Activated CD4-positive, CD25-positive, alpha-beta regulatory T cell treated with anti-CD3 and anti-CD28 coated beads, Interleukin-2, amount 50 U/mL, for 72 hours (primary cell): ENCODE data around the gene FAM89B.
"Not testable (repeated sequence)": the region's sequence is repeated elsewhere in the genome, so short reads cannot be mapped to it uniquely, and the experiment has no call there.

ENCODE experiments used
- DNase-seq: peaks from one replicate; pipeline ENCODE4 v3.0.0; 2021

The FAM89B gene

DNA sequence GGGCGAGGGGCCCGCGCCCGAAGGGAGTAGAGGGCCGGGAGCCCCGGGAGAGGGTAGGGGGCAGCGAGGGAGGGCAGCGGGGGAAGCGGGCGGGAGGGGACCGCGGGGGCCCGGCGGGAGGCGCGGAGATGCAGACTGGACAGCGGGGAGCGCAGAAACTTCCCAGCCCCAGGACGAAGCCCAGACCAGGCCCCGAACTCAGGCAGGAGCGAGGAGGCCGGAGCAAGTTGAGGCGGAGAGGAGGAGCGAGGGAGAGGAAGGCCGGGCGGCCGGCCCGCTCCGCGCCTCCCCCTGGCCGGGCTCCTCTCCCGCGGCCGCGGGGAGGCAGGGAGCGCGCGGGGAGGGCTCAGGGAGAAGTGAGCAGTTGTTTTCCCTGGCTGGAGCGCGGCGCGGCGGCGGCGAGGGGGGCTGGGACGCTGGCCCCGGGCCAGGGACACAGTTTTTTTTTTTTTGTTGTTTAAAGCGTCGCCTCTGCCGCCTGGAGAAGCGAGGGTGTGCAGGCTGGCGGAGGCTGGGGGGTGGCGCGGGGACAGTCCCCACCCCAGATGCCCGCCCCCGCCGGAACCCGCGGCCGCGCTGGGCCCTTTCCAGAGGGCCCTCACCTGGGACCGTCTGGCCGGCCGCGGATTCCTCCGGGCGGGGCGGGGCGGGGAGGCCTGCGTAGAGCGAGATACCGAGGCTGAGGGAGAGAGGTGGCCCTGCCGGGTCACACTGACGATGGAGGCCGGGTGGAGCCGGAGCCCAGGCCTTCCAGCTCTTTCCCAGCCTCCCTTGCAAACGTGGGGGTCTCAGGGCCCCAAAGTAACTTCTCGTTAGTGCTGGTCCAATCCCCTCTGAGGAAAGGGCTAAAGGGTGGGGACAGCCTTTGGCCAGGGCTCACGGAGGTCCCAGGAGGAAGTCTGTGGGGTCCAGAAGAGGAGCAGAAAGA, 14.1 kb upstream of the FAM89B start, which contains the start of gene LTBP3:
Gene LTBP3, minus strand, starts transcription at position 358 of the 928 bp plus-strand sequence. CDS start 400 bp downstream, outside the sequence.
- DNase-seq, result peak; percentile 49

DNA sequence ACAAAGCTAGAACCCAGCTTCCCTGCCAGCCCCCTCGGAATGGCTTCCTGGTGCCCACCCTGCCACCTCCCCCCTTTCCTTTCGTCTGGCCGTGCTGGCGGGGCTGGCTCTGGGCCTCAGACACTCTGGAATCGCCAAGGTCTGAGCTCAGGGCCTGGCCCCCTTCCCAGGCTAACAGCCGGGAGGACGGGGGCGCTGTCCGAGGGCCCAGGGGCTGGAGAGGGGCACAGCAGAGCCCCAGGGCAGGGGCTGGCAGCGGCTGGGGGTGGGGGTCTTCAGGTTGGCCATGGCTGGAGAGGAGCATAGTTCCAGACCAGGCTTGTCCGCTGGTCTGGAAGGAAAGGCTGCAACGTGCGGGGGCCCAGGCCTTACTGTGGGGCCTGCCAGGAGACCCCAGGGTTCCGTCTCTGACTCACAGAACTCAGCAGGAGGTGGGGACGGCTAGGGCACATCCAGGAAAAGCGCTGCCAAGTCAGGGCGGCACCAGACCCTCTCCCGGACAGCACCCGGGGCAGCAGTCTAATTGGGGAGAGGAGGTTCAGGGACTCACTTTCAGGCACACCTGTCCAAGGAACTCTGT, 13.3 kb upstream of the FAM89B start:
- no peak for DNase-seq

DNA sequence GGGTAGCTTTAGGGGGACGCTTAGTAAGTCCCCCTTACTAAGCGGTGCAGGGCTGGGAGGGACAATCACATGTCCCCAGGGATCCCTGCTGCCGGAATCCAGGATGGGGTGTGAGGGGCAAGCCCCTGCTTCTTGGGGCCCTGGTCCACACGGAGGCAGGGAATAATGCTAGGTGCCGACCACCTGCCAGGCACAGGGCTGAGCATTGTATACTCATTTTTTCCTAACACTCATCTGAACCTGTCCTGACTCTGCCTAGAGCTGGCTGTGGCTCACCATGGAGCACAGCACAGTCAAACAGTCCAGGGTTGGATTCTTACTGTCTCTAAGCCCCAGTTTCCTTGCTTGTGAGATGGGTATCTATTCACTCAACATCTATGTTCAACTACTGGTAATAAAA, 12.8 kb upstream of the FAM89B start:
- DNase-seq, result no peak

- no peak for DNase-seq
Observed at GRCh38 chr11:65559951-65560537, 12.3 kb upstream of the FAM89B start.

DNA sequence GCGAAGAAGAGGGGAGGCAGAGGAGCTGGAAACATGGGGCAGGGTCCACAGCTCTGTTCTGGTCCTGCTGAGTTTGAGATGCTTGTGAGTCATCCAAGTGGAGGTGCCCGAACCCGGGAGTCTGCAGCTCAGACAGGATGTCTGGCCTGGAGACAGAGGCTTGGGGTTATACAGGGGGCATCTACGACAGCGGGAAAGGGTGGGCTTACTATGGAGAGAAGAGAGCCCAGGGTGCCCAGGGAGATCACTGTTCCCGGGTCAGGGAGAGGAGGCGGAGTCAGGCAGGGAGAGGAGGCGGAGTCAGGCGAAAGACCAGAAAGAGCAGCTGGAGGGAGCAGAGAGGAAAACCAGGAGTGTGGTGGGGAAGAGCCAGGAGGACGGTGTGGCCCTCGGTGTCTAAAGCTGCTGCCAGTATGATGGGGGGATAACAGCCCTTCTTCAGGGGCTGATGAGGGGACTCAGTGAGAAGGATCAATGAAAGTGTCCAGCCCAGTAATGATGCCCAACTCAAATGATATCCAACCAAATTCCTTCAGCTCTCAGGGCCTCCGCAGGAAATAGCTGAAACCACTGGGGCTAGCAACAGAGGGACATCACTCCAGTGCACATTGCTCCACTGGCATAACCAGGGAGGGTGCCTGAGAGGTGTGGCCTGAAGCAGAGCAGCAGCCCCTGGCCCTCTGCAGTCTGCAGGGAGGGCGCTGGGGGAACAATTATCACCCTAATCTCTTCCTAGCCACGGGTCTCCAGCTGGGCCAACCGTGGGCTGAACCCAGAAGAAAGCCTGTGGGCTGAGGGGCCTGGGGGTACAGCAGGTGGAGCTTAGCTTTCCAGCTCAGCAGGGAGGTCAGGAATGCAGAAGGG, 11.6 kb upstream of the FAM89B start:
- no peak for DNase-seq

GRCh38 chr11:65562020-65562419, 10.3 kb upstream of the FAM89B start:
- no peak for DNase-seq

- DNase-seq, result no peak
Observed at GRCh38 chr11:65562788-65563187, 9.6 kb upstream of the FAM89B start.

- DNase-seq, result no peak
Observed at GRCh38 chr11:65563601-65564000, 8.7 kb upstream of the FAM89B start.

GRCh38 chr11:65564879-65565559, 7.3 kb upstream of the FAM89B start:
- not testable (repeated sequence) for DNase-seq

DNA sequence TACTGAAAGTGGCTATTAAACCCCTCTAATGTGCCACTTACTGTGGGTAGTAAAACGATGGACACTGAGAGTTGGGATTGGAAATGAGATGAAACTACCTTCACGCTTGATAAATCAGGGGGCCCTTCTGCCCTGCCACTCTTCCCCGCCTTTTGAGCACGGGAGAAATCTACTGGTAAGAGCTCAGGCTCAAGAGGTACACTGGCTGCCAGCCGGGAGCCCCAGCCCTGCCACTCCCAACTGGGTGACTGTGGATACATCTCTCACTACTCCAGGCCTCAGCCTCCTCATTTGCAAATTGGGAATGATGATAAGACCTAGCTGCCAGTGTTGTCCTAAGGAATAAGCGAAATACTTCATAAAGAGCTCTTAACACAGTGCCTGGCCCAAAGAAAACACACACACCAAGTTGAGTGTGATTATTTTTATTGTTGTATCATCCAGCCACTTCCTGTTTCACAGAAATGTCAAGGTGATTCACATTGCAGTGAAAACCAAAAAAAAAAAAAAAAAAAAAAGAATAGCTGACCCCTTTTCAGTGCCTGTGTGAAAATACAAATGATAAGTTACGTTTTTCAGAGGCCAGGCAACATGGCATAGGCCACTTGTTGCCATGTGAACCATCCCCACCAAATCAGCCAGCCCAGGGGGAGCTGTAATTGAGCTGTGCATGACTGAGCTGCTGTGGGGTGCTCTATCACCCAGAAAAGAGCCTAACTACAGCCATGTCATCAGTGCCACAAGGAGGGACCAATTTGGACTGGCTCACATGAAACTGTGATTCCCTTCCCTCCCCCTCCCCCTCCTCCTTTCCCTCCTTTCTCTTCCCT, 6.5 kb upstream of the FAM89B start:
- no peak for DNase-seq

DNA sequence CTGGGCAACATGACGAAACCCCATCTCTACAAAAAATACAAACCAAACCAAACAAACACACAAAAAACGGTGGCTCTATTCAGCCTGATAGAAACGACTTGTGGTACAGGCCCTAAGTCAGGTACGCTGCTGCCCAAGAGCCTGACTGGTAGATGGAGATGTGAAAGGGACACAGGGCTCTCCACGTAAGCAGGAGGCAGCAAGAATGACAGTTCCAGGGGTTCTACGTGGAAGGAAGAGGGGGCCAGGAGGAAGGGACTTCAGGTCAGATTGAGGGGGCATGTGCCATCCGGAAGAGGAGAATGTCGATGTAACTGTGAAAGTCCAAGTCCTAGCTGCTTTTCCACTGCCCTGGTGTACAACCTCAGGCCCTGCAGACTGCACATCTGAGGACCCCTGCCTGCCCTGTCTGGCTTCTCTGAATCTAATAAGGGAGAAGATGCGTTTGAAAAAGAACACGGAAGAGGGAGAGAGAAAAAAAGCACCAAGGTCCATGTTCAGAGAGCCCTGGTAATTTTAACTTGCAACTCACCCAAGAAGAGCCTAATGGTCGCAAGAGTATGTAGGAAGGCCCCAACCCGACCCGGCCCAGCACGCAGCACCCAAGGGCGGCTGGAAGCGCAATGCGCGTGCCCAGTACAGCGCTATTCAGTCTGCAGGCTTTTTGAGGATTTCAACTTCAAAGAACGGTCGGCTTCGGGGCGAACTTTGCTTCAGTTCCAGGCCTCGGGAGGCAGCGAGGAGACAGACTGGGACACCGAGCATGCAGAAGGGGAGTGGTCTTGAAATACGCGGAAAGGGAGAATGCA, 3.0 kb upstream of the FAM89B start:
- DNase-seq, result no peak

- peak; percentile 97 for DNase-seq
Observed at GRCh38 chr11:65569973-65570918, 2.1 kb upstream of the FAM89B start, which contains the start of gene ZNRD2. Gene ZNRD2 (plus strand): TSS chr11:65570477. CDS start chr11:65570492, 15 bp downstream.

- DNase-seq, result no peak
Observed at GRCh38 chr11:65571420-65571819, 918 bp upstream of the FAM89B start.

- DNase-seq, result no peak
Observed at GRCh38 chr11:65571940-65572339, 398 bp upstream of the FAM89B start.

- no peak for DNase-seq
Observed at GRCh38 chr11:65573391-65574079, 1.2 kb downstream of the FAM89B start.

DNA sequence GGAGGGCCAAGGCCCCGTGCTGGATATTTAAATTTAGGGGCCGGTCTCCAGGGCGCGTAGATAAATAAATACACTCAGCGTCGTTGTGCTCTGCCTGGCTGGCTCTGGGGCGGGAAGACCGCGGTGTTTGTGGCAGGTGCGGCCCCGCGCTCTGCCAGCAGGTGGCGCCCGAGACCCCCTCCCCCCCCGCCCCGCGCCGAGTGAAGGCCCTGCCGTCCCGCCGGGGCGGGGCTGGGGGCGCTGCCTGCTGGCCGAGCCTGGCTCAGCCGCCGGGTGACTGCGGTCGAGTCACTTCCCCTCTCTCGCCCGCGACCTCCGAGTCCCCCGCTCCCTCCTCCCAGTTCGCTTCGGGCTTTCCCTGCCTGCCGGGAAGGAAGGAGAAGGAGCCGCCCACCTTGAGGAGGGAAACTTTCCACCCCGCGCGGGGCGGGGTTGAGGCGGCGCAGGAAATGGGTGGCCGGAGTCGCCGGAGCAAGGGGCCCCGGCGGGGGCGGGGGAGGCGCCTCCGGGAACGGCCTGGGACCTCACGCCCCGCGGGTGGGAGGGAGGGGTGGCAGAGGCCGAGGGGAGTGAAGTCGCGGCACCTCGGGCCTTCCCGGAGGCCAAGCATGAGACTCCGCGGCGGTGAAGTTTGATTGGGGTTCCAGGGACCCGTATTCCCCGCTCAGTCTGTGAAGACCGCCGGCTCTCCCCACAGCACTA, 1.9 kb downstream of the FAM89B start:
- DNase-seq, result peak; percentile 87

DNA sequence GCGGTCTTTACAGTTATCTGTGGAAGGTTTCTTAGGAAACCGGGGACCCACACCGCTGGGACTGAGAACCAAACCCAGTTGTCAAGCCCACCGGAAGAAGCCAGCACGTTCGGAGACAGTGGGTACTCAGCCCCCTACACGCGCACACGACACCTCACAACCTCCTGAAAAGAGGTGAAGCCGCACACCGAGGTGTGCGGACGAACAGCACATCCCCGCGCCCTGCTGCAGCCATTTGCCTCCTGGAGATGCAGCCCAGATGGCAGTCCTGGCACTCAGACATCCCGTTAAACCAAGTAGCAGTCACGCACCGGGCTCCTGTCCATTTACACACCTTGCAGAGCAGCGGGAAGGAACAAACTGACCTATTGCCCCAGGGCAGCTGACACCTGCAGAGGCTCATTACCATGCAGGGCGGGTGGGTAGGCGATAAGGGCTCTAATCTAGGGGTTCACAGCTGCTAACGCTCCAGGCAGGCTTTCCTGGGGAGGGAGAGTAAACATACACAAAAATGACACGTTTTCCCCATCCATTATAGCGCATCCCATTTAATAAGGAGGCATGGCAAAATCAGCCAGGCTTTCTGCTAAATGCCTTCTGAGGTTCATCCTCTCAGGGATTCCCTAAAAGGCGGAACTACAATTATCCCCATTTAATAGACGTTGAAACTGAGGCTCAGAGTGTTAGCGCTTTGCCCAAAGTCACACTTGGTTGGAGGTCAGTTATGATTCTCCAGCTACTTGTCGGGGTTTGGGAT, 2.7 kb downstream of the FAM89B start:
- no peak for DNase-seq
